HFFc6 (cell line): ENCODE measurements around the gene GCNT2. TPM values are rescaled to one million over a fixed set of nuclear protein-coding genes. Genes with fewer than 3 reads are reported as not detected.

ENCODE experiments used
- DNase-seq: peaks from one replicate; pipeline ENCODE4 v3.0.0-alpha.2; 2018
- H3K27ac Mint-ChIP-seq: 2 replicates; pipeline ENCODE4 v1.8.0; 2020; ENCODE audit warnings: mild to moderate bottlenecking, mixed read lengths
- H3K27me3 Mint-ChIP-seq: 2 replicates; pipeline ENCODE4 v1.8.0; 2021; ENCODE audit warnings: mild to moderate bottlenecking, moderate library complexity, mixed read lengths; ENCODE audit not compliant: insufficient read depth
- H3K36me3 Mint-ChIP-seq: 2 replicates; pipeline ENCODE4 v1.8.0; 2021; ENCODE audit warnings: low read depth, mixed read lengths
- H3K4me1 Mint-ChIP-seq: 2 replicates; pipeline ENCODE4 v1.8.0; 2020; ENCODE audit warnings: low read depth, mixed read lengths
- H3K4me3 Mint-ChIP-seq: 2 replicates; pipeline ENCODE4 v1.8.0; 2020; ENCODE audit warnings: mild to moderate bottlenecking, moderate library complexity, mixed read lengths
- H3K9me3 Mint-ChIP-seq: 2 replicates; pipeline ENCODE4 v1.8.0; 2020; ENCODE audit warnings: mild to moderate bottlenecking, mixed read lengths
- total RNA-seq, 6 experiments: library from RNA; stranded (reverse); fragmentation: NEBNext Ultra II Directional; extraction: Animal tissue kit (Norgen Biotek cat#: 25700); gene quantifications; 2 replicates in 1 of 6; 3 replicates in 5 of 6; pipeline ENCODE4 v1.2.3, GENCODE V29; 2021
- TF ChIP-seq, protein P1 (sequence below): fragments of 200-600 bp; sonication (generic); IDR thresholded peaks from 2 replicates; pipeline ENCODE4 v1.5.0; 2021; ENCODE audit warnings: antibody characterized with exemption, mild to moderate bottlenecking

Gene GCNT2
- total RNA-seq, 6 experiments from 2014 or later, result 0.14 to 7.1 (median 5.7) TPM

- Mint-ChIP-seq H3K9me3 (no peaks in the 10 kb centered on the region), H3K4me3 (no peak overlapping the region), H3K27me3 (peaks cover 13% of the 10 kb centered on the region), H3K4me1 (peaks cover 18% of the 10 kb centered on the region), H3K36me3 (no peaks in the 10 kb centered on the region), H3K27ac (no peak overlapping the region)
- TF ChIP-seq, protein P1, sequence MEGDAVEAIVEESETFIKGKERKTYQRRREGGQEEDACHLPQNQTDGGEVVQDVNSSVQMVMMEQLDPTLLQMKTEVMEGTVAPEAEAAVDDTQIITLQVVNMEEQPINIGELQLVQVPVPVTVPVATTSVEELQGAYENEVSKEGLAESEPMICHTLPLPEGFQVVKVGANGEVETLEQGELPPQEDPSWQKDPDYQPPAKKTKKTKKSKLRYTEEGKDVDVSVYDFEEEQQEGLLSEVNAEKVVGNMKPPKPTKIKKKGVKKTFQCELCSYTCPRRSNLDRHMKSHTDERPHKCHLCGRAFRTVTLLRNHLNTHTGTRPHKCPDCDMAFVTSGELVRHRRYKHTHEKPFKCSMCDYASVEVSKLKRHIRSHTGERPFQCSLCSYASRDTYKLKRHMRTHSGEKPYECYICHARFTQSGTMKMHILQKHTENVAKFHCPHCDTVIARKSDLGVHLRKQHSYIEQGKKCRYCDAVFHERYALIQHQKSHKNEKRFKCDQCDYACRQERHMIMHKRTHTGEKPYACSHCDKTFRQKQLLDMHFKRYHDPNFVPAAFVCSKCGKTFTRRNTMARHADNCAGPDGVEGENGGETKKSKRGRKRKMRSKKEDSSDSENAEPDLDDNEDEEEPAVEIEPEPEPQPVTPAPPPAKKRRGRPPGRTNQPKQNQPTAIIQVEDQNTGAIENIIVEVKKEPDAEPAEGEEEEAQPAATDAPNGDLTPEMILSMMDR, result no peak
- DNase-seq, result no peak
These were observed 66.7 kb downstream of the GCNT2 start for GRCh38 chr6:10587656-10588406.

GRCh38 chr6:10588562-10589428 lies 67.6 kb downstream of the GCNT2 start:
- no peak for DNase-seq
- H3K4me1 Mint-ChIP-seq, result peaks cover 18% of the 10 kb centered on the region
- no peak overlapping the region for H3K4me3 Mint-ChIP-seq
- H3K27me3 Mint-ChIP-seq, result peaks cover 13% of the 10 kb centered on the region
- TF ChIP-seq, protein P1, result no peak
- H3K36me3 Mint-ChIP-seq, result no peaks in the 10 kb centered on the region
- no peaks in the 10 kb centered on the region for H3K9me3 Mint-ChIP-seq
- no peak overlapping the region for H3K27ac Mint-ChIP-seq

- DNase-seq, result no peak
- Mint-ChIP-seq H3K4me3 (no peak overlapping the region), H3K27ac (no peak overlapping the region), H3K4me1 (peaks cover 19% of the 10 kb centered on the region), H3K36me3 (no peaks in the 10 kb centered on the region), H3K27me3 (peaks cover 13% of the 10 kb centered on the region), H3K9me3 (no peaks in the 10 kb centered on the region)
- TF ChIP-seq, protein P1, result no peak
These were observed 68.2 kb downstream of the GCNT2 start for GRCh38 chr6:10589429-10589727.

DNA sequence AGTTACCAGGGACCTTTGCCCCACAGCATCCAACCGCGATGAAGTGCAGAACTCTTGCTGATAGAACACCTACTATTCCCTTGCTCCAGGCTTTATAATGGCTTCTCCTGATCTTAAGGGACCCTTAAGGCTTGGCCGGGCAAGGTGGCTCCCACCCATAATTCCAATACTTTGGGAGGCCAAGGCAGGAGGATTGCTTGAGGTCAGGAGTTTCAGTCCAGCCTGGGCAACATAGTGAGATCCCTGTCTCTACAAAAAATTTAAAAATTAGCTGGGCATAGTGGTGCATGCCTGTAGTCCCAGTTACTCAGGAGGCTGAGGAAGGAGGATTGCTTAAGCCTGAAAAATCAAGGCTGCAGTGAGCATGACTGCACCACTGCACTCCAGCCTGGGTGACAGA lies 68.8 kb downstream of the GCNT2 start:
- Mint-ChIP-seq H3K4me1 (peaks cover 21% of the 10 kb centered on the region), H3K36me3 (no peaks in the 10 kb centered on the region), H3K27me3 (peaks cover 9% of the 10 kb centered on the region), H3K9me3 (no peaks in the 10 kb centered on the region), H3K27ac (no peak overlapping the region), H3K4me3 (no peak overlapping the region)
- TF ChIP-seq, protein P1, result no peak
- DNase-seq, result no peak

GRCh38 chr6:10591422-10592160 lies 70.4 kb downstream of the GCNT2 start:
- H3K4me3 Mint-ChIP-seq, result no peak overlapping the region
- no peak overlapping the region for H3K27ac Mint-ChIP-seq
- TF ChIP-seq, protein P1, result no peak
- DNase-seq, result no peak
- H3K4me1 Mint-ChIP-seq, result peaks cover 20% of the 10 kb centered on the region
- no peaks in the 10 kb centered on the region for H3K36me3 Mint-ChIP-seq
- H3K27me3 Mint-ChIP-seq, result peaks cover 8% of the 10 kb centered on the region
- no peaks in the 10 kb centered on the region for H3K9me3 Mint-ChIP-seq
